GM23338 (cell line): ENCODE data around the gene NKAIN2. TPM values are rescaled to one million over a fixed set of nuclear protein-coding genes. Genes with fewer than 3 reads are reported as not detected.

Source experiments
- ATAC-seq: fragments of 200-7000 bp; cut with Tn5 transposase; 3 replicates; pipeline ENCODE4 v1.9.1; 2020
- DNase-seq: peaks from one replicate; pipeline ENCODE4 v3.0.0-alpha.2; 2015; ENCODE audit warnings: low spot score
- H2AFZ ChIP-seq: fragments of 200-600 bp; sonication (generic); 2 replicates; pipeline ENCODE4 v1.8.0; 2016; ENCODE audit warnings: antibody characterized with exemption, mild to moderate bottlenecking, moderate library complexity
- H3F3A ChIP-seq: fragments of 200-600 bp; sonication (generic); replicated peaks from 2 replicates; pipeline ENCODE4 v1.8.0; 2017; ENCODE audit warnings: antibody characterized with exemption, mixed run types, low read depth
- H3K27ac ChIP-seq: fragments of 200-600 bp; sonication (generic); 2 replicates; pipeline ENCODE4 v1.6.1; 2016; ENCODE audit warnings: low read depth
- H3K27me3 ChIP-seq: fragments of 200-600 bp; sonication (generic); 2 replicates; pipeline ENCODE4 v1.8.0; 2016; ENCODE audit warnings: mild to moderate bottlenecking, mixed run types, moderate library complexity; ENCODE audit not compliant: insufficient read depth
- H3K36me3 ChIP-seq: fragments of 200-600 bp; sonication (generic); 2 replicates; pipeline ENCODE4 v1.8.0; 2016; ENCODE audit warnings: mild to moderate bottlenecking; ENCODE audit not compliant: insufficient read depth
- H3K4me1 ChIP-seq: fragments of 200-600 bp; sonication (generic); 2 replicates; pipeline ENCODE4 v1.8.0; 2016; ENCODE audit warnings: mild to moderate bottlenecking, moderate library complexity; ENCODE audit not compliant: insufficient read depth
- H3K4me2 ChIP-seq: fragments of 200-600 bp; sonication (generic); 2 replicates; pipeline ENCODE4 v1.7.1; 2017; ENCODE audit warnings: mixed run types
- H3K4me3 ChIP-seq: fragments of 200-600 bp; sonication (generic); 2 replicates; pipeline ENCODE4 v1.6.1; 2016; ENCODE audit warnings: mixed run types
- H3K79me2 ChIP-seq: fragments of 200-600 bp; sonication (generic); replicated peaks from 2 replicates; pipeline ENCODE4 v1.8.0; 2017; ENCODE audit warnings: mild to moderate bottlenecking; ENCODE audit not compliant: insufficient read depth
- H3K9me2 ChIP-seq: fragments of 200-600 bp; sonication (generic); 2 replicates; pipeline ENCODE4 v1.8.0; 2017; ENCODE audit not compliant: insufficient read depth
- H4K20me1 ChIP-seq: fragments of 200-600 bp; sonication (generic); replicated peaks from 2 replicates; pipeline ENCODE4 v1.8.0; 2017; ENCODE audit warnings: mild to moderate bottlenecking; ENCODE audit not compliant: insufficient read depth
- H3K27ac Mint-ChIP-seq: 2 replicates; pipeline ENCODE4 v1.8.0; 2020; ENCODE audit warnings: inconsistent platforms, mild to moderate bottlenecking, moderate library complexity, mixed read lengths
- H3K27me3 Mint-ChIP-seq: 3 replicates; pipeline ENCODE4 v1.8.0; 2022; ENCODE audit warnings: low read depth, mild to moderate bottlenecking, moderate library complexity, mixed read lengths, inconsistent platforms; ENCODE audit not compliant: insufficient read depth, poor library complexity
- H3K36me3 Mint-ChIP-seq: 3 replicates; pipeline ENCODE4 v1.8.0; 2021; ENCODE audit warnings: low read depth, mild to moderate bottlenecking, inconsistent platforms, moderate library complexity, mixed read lengths
- H3K4me1 Mint-ChIP-seq: 3 replicates; pipeline ENCODE4 v1.8.0; 2020; ENCODE audit warnings: mild to moderate bottlenecking, inconsistent platforms, mixed read lengths
- H3K4me3 Mint-ChIP-seq: 3 replicates; pipeline ENCODE4 v1.8.0; 2021; ENCODE audit warnings: moderate library complexity, mild to moderate bottlenecking, inconsistent platforms, mixed read lengths
- H3K9me3 Mint-ChIP-seq: 3 replicates; pipeline ENCODE4 v1.8.0; 2020; ENCODE audit warnings: moderate library complexity, mild to moderate bottlenecking, inconsistent platforms, mixed read lengths
- CREB1 ChIP-seq: fragments of 250-450 bp; sonication (Bioruptor Pico); IDR thresholded peaks from 2 replicates; pipeline ENCODE4 v1.5.0; 2020; ENCODE audit warnings: low read depth, mild to moderate bottlenecking, moderate library complexity
- EZH2phosphoT487 ChIP-seq: fragments of 200-600 bp; sonication (generic); IDR thresholded peaks from one replicate; pipeline ENCODE4 v1.8.1; 2018; ENCODE audit warnings: antibody characterized with exemption; ENCODE audit not compliant: unreplicated experiment
- NANOG ChIP-seq: IDR thresholded peaks from 2 replicates; pipeline ENCODE4 v1.6.1; 2016; ENCODE audit warnings: antibody characterized with exemption, borderline replicate concordance
- POLR2AphosphoS5 ChIP-seq: IDR thresholded peaks from 2 replicates; pipeline ENCODE4 v1.6.1; 2016; ENCODE audit warnings: antibody characterized with exemption, low read depth
- ZNF331 ChIP-seq: fragments of 250-450 bp; sonication (Bioruptor Pico); IDR thresholded peaks from 2 replicates; pipeline ENCODE4 v1.5.0; 2020; ENCODE audit warnings: low read depth, mild to moderate bottlenecking, moderate library complexity
- polyA plus RNA-seq: library from polyadenylated mRNA; unstranded; fragments of >200 nt; fragmentation: Nextera tagmentation; extraction: Ambion mirVana; gene quantifications from 2 replicates; pipeline ENCODE4 v1.2.1, GENCODE V29; 2016
- total RNA-seq: library from RNA; depleted of rRNA; stranded (reverse); fragments of >200 nt; shearing (Covaris generic); gene quantifications from 2 replicates; pipeline ENCODE4 v1.2.3, GENCODE V29; 2014
- TF ChIP-seq, protein P1 (sequence below): IDR thresholded peaks from 2 replicates; pipeline ENCODE4 v1.6.1; 2016; ENCODE audit warnings: antibody characterized with exemption
- TF ChIP-seq, protein P2 (sequence below): fragments of 250-450 bp; sonication (Bioruptor Pico); IDR thresholded peaks from 2 replicates; pipeline ENCODE4 v1.5.0; 2020; ENCODE audit warnings: mild to moderate bottlenecking, moderate library complexity

NKAIN2 gene
- total and polyA plus RNA-seq, 2 experiments from 2014 or later = 0.39 to 1.1 TPM

DNA sequence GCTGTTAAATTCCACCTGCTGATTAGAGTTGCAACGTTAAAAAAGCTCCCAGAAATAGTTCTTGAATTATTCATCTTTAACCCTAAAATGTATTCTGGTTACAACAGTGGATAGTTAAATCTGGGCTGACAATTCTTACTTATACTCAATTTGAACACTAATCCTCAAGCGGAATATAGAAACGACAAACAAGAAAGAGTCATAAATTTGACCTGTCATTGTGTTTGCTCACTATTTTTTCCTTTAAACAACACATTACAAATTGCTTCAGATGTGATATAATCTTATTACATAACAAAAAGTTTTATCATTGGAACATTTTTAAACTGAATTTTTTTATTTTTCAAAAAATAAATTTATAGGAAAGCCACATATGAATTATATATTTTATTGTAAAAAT is 1054.1 kb downstream of the NKAIN2 start:
- ATAC-seq (no peak), DNase-seq (no peak)
- H3K27me3 Mint-ChIP-seq = no peaks in the 10 kb centered on the region
- no peak overlapping the region for H2AFZ ChIP-seq
- H3K36me3 Mint-ChIP-seq = no peaks in the 10 kb centered on the region
- 0 out of 3 replicates have a peak, but pooled peaks cover under 1% of the 10 kb centered on the region for H3K9me3 Mint-ChIP-seq
- H3K9me2 ChIP-seq = 0 out of 2 replicates have a peak, but pooled peaks cover 3% of the 10 kb centered on the region
- H3K27ac Mint-ChIP-seq = no peak overlapping the region
- no peaks in the 10 kb centered on the region for H3K27me3 ChIP-seq
- TF ChIP-seq, protein P1, sequence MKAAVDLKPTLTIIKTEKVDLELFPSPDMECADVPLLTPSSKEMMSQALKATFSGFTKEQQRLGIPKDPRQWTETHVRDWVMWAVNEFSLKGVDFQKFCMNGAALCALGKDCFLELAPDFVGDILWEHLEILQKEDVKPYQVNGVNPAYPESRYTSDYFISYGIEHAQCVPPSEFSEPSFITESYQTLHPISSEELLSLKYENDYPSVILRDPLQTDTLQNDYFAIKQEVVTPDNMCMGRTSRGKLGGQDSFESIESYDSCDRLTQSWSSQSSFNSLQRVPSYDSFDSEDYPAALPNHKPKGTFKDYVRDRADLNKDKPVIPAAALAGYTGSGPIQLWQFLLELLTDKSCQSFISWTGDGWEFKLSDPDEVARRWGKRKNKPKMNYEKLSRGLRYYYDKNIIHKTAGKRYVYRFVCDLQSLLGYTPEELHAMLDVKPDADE = no peak
- TF ChIP-seq ZNF331 (CRISPR knock-in tag) (no peak), POLR2AphosphoS5 (no peak), EZH2phosphoT487 (no peak), CREB1 (no peak), NANOG (no peak)
- TF ChIP-seq, protein P2, sequence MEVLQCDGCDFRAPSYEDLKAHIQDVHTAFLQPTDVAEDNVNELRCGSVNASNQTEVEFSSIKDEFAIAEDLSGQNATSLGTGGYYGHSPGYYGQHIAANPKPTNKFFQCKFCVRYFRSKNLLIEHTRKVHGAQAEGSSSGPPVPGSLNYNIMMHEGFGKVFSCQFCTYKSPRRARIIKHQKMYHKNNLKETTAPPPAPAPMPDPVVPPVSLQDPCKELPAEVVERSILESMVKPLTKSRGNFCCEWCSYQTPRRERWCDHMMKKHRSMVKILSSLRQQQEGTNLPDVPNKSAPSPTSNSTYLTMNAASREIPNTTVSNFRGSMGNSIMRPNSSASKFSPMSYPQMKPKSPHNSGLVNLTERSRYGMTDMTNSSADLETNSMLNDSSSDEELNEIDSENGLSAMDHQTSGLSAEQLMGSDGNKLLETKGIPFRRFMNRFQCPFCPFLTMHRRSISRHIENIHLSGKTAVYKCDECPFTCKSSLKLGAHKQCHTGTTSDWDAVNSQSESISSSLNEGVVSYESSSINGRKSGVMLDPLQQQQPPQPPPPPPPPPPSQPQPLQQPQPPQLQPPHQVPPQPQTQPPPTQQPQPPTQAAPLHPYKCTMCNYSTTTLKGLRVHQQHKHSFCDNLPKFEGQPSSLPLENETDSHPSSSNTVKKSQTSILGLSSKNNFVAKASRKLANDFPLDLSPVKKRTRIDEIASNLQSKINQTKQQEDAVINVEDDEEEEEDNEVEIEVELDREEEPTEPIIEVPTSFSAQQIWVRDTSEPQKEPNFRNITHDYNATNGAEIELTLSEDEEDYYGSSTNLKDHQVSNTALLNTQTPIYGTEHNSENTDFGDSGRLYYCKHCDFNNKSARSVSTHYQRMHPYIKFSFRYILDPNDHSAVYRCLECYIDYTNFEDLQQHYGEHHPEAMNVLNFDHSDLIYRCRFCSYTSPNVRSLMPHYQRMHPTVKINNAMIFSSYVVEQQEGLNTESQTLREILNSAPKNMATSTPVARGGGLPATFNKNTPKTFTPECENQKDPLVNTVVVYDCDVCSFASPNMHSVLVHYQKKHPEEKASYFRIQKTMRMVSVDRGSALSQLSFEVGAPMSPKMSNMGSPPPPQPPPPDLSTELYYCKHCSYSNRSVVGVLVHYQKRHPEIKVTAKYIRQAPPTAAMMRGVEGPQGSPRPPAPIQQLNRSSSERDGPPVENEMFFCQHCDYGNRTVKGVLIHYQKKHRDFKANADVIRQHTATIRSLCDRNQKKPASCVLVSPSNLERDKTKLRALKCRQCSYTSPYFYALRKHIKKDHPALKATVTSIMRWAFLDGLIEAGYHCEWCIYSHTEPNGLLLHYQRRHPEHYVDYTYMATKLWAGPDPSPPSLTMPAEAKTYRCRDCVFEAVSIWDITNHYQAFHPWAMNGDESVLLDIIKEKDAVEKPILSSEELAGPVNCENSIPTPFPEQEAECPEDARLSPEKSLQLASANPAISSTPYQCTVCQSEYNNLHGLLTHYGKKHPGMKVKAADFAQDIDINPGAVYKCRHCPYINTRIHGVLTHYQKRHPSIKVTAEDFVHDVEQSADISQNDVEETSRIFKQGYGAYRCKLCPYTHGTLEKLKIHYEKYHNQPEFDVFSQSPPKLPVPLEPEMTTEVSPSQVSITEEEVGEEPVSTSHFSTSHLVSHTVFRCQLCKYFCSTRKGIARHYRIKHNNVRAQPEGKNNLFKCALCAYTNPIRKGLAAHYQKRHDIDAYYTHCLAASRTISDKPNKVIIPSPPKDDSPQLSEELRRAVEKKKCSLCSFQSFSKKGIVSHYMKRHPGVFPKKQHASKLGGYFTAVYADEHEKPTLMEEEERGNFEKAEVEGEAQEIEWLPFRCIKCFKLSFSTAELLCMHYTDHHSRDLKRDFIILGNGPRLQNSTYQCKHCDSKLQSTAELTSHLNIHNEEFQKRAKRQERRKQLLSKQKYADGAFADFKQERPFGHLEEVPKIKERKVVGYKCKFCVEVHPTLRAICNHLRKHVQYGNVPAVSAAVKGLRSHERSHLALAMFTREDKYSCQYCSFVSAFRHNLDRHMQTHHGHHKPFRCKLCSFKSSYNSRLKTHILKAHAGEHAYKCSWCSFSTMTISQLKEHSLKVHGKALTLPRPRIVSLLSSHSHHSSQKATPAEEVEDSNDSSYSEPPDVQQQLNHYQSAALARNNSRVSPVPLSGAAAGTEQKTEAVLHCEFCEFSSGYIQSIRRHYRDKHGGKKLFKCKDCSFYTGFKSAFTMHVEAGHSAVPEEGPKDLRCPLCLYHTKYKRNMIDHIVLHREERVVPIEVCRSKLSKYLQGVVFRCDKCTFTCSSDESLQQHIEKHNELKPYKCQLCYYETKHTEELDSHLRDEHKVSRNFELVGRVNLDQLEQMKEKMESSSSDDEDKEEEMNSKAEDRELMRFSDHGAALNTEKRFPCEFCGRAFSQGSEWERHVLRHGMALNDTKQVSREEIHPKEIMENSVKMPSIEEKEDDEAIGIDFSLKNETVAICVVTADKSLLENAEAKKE (CRISPR knock-in tag) = no peak
- H3K79me2 ChIP-seq = no peaks in the 10 kb centered on the region
- no peak overlapping the region for H3K27ac ChIP-seq
- peaks cover 3% of the 10 kb centered on the region; the same call in 1 of the 3 replicates for H3K4me1 Mint-ChIP-seq
- no peaks in the 10 kb centered on the region for H3K36me3 ChIP-seq
- H3F3A ChIP-seq = no peaks in the 10 kb centered on the region
- H3K4me3 ChIP-seq = no peak overlapping the region
- peaks cover 3% of the 10 kb centered on the region; the same call in 1 of the 2 replicates for H3K4me1 ChIP-seq
- H3K4me3 Mint-ChIP-seq = no peak overlapping the region
- no peak overlapping the region for H3K4me2 ChIP-seq
- no peaks in the 10 kb centered on the region for H4K20me1 ChIP-seq
